Endodermal cell (in vitro differentiated cells): ENCODE data around the gene CDAN1. TPM values are rescaled to one million over a fixed set of nuclear protein-coding genes. Genes with fewer than 3 reads are reported as not detected.

ENCODE experiments used
- DNase-seq: peaks from one replicate; pipeline ENCODE4 v3.0.0-alpha.2; 2017
- H3K27ac ChIP-seq: 2 replicates; pipeline ENCODE4 v1.5.1; 2013; ENCODE audit warnings: mild to moderate bottlenecking, low read depth, low read length, moderate library complexity
- H3K27me3 ChIP-seq: 2 replicates; pipeline ENCODE4 v1.6.1; 2013; ENCODE audit warnings: mild to moderate bottlenecking, low read length, moderate library complexity; ENCODE audit not compliant: insufficient read depth, control insufficient read depth, poor library complexity, severe bottlenecking
- H3K36me3 ChIP-seq: 2 replicates; pipeline ENCODE4 v1.7.0; 2013; ENCODE audit warnings: mild to moderate bottlenecking, low read length, moderate library complexity; ENCODE audit not compliant: control insufficient read depth, insufficient read depth
- H3K4me1 ChIP-seq: one replicate; pipeline ENCODE4 v1.7.0; 2013; ENCODE audit warnings: low read length; ENCODE audit not compliant: control insufficient read depth, insufficient read depth
- H3K4me3 ChIP-seq: 2 replicates; pipeline ENCODE4 v1.5.1; 2013; ENCODE audit warnings: mild to moderate bottlenecking, low read length, moderate library complexity
- H3K9ac ChIP-seq: 2 replicates; pipeline ENCODE4 v1.6.1; 2013; ENCODE audit warnings: mild to moderate bottlenecking, low read length, moderate library complexity; ENCODE audit not compliant: poor library complexity, severe bottlenecking; ENCODE audit errors: extremely low read depth
- H3K9me3 ChIP-seq: 2 replicates; pipeline ENCODE4 v1.6.1; 2013; ENCODE audit warnings: mild to moderate bottlenecking, low read length, moderate library complexity; ENCODE audit not compliant: control insufficient read depth
- H3K27ac Mint-ChIP-seq: 2 replicates; pipeline ENCODE4 v1.8.0; 2020; ENCODE audit warnings: mixed read lengths
- H3K27me3 Mint-ChIP-seq: 2 replicates; pipeline ENCODE4 v1.8.0; 2021; ENCODE audit warnings: mild to moderate bottlenecking, mixed read lengths; ENCODE audit not compliant: insufficient read depth
- H3K36me3 Mint-ChIP-seq: 2 replicates; pipeline ENCODE4 v1.8.0; 2020; ENCODE audit warnings: low read depth, mixed read lengths
- H3K4me1 Mint-ChIP-seq: 2 replicates; pipeline ENCODE4 v1.8.0; 2020; ENCODE audit warnings: mixed read lengths
- H3K4me3 Mint-ChIP-seq: 2 replicates; pipeline ENCODE4 v1.8.0; 2020; ENCODE audit warnings: mild to moderate bottlenecking, moderate library complexity, mixed read lengths
- H3K9me3 Mint-ChIP-seq: 2 replicates; pipeline ENCODE4 v1.8.0; 2020; ENCODE audit warnings: mild to moderate bottlenecking, mixed read lengths
- CTCF ChIP-seq: fragments of 200-600 bp; sonication (generic); conservative IDR thresholded peaks from 2 replicates; pipeline ENCODE4 v1.5.0; 2021; ENCODE audit warnings: antibody characterized with exemption, mild to moderate bottlenecking
- WGBS, 2 experiments: methylation state at CpG; one replicate each; pipeline versions ENCODE4 v1.1.5 to v1.1.7; 2013; ENCODE audit warnings: missing lambda C conversion rate in 2 of 2, mixed read lengths in 1 of 2; ENCODE audit not compliant: insufficient coverage in 1 of 2, insufficient read length in 1 of 2; 5-methylcytosine and 5-hydroxymethylcytosine counted together
- total RNA-seq, 2 donors: library from RNA; stranded (reverse); fragmentation: NEBNext Ultra II Directional in 1 of 2; extraction: Animal tissue kit (Norgen Biotek cat#: 25700) in 1 of 2; gene quantifications; 2 replicates in 1 of 2; 3 replicates in 1 of 2; pipeline ENCODE4 v1.2.1, GENCODE V29; 2021

The CDAN1 gene
- total RNA-seq, 2 donors from 2014 or later = 26.5 to 38.2 TPM

DNA sequence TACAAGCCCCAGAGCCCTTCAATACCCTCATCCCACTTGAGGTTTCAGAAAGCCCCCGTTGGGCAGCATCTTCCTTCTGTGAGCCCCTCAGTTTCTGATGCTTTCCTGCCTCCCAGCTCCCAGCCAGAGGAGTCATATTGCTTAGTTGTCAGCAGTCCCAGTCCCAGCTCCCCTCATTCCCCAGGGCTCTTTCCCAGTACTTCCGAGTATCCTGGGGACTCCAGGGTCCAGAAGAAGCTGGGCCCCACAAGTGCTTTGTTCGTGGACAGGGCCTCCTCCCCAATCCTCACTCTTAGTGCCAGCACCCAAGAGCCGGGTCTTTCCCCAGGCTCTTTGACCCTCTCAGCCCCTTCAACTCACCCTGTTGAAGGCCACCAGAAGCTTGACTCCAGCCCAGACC lies 43.9 kb downstream of the CDAN1 start:
- no peak overlapping the region for H3K4me3 Mint-ChIP-seq
- no peak overlapping the region for H3K9ac ChIP-seq
- H3K36me3 ChIP-seq = no peaks in the 10 kb centered on the region
- no peak for DNase-seq
- H3K36me3 Mint-ChIP-seq = no peaks in the 10 kb centered on the region
- H3K4me3 ChIP-seq = no peak overlapping the region
- no peaks in the 10 kb centered on the region for H3K4me1 Mint-ChIP-seq
- H3K27ac ChIP-seq = no peak overlapping the region
- no peaks in the 10 kb centered on the region for H3K27me3 Mint-ChIP-seq
- H3K27me3 ChIP-seq = no peaks in the 10 kb centered on the region
- no peak overlapping the region for H3K27ac Mint-ChIP-seq
- TF ChIP-seq CTCF = no peak
- H3K4me1 ChIP-seq = no peaks in the 10 kb centered on the region
- no peaks in the 10 kb centered on the region for H3K9me3 ChIP-seq
- 80 to 88% methylated on average over 1 to 4 of the region's 4 CpGs for WGBS, 2 experiments
- H3K9me3 Mint-ChIP-seq = no peaks in the 10 kb centered on the region

- Histone ChIP-seq H3K4me3 (no peak overlapping the region), H3K9me3 (no peaks in the 10 kb centered on the region), H3K36me3 (no peaks in the 10 kb centered on the region), H3K4me1 (no peaks in the 10 kb centered on the region), H3K27ac (no peak overlapping the region), H3K9ac (no peak overlapping the region), H3K27me3 (no peaks in the 10 kb centered on the region)
- DNase-seq = no peak
- TF ChIP-seq CTCF = no peak
- no peaks in the 10 kb centered on the region for H3K9me3 Mint-ChIP-seq
- 92% methylated on average over 1 of the region's 1 CpG; no CpG with 5 or more reads in 1 of the 2 experiments for WGBS, 2 experiments
- no peaks in the 10 kb centered on the region for H3K27me3 Mint-ChIP-seq
- H3K27ac Mint-ChIP-seq = no peak overlapping the region
- H3K36me3 Mint-ChIP-seq = no peaks in the 10 kb centered on the region
- H3K4me3 Mint-ChIP-seq = no peak overlapping the region
- no peaks in the 10 kb centered on the region for H3K4me1 Mint-ChIP-seq
These were observed 44.4 kb downstream of the CDAN1 start for GRCh38 chr15:42692536-42692935.

DNA sequence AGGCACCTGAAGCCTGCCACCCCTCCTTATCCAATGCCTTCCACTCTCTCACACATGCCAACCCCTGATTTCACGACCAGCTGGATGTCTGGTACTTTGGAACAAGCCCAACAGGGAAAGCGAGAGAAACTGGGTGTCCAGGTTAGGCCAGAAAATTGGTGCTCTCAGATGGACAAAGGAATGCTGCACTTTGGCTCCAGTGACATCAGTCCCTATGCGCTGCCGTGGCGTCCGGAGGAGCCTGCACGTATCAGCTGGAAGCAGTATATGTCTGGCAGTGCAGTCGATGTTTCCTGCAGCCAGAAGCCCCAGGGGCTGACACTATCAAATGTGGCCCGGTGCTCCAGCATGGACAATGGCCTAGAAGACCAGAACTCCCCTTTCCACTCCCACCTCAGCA lies 45.2 kb downstream of the CDAN1 start:
- H3K9me3 Mint-ChIP-seq = no peaks in the 10 kb centered on the region
- H3K4me3 ChIP-seq = no peak overlapping the region
- H3K36me3 Mint-ChIP-seq = no peaks in the 10 kb centered on the region
- H3K4me3 Mint-ChIP-seq = no peak overlapping the region
- no peaks in the 10 kb centered on the region for H3K36me3 ChIP-seq
- H3K4me1 Mint-ChIP-seq = no peaks in the 10 kb centered on the region
- H3K9me3 ChIP-seq = no peaks in the 10 kb centered on the region
- DNase-seq = no peak
- H3K27me3 Mint-ChIP-seq = no peaks in the 10 kb centered on the region
- no peak overlapping the region for H3K27ac ChIP-seq
- WGBS, 2 experiments = 94 to 95% methylated on average over 8 to 9 of the region's 9 CpGs
- H3K4me1 ChIP-seq = no peaks in the 10 kb centered on the region
- H3K27ac Mint-ChIP-seq = no peak overlapping the region
- H3K9ac ChIP-seq = no peak overlapping the region
- no peak for TF ChIP-seq CTCF
- H3K27me3 ChIP-seq = no peaks in the 10 kb centered on the region
